GM19099 (cell line): ENCODE data around the gene ETNK2.

Experiments used
- POLR2A ChIP-seq: IDR thresholded peaks from 3 replicates; pipeline ENCODE4 v1.6.1; 2011; ENCODE audit warnings: low read depth; ENCODE audit not compliant: insufficient read length; ENCODE audit errors: extremely low read depth

Gene ETNK2

GRCh38 chr1:204157962-204158361 lies 6.1 kb upstream of the ETNK2 start:
- TF ChIP-seq POLR2A = no peak

GRCh38 chr1:204155881-204156280 lies 4.0 kb upstream of the ETNK2 start:
- no peak for TF ChIP-seq POLR2A

DNA sequence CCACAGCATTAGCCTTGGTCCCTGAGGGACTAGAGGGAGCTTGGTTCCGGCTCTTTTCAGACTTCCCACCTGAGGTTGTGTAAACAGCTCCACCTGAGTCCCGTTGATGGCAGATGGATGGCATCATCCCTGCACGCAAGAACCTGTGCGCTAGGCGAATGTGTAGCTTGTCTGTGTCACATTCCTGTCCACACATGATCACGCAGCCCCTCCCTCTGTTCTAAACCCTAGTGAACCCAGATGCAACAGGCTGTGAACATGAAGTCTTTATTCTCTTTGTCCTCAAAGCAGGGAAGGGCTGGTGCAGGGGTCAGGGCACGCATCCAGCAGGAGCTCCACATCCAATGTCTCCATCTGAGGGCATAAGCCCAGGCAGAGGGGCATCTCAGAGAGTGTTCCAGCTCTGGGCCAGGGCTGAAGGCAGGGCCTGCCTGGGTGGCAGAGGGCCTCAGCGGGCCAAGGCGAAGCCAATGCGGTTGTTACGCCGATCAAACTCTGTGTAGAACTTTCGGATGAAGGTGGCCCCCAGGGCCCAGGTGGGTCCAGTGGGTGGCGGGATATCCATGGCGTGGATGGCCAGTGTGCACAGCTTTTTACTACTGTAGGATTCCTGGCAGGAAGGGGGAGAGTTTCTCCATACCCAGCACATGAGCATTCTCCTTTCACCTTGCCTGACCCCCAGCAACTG lies 2.9 kb upstream of the ETNK2 start:
- no peak for TF ChIP-seq POLR2A

GRCh38 chr1:204153667-204154066 lies 1.8 kb upstream of the ETNK2 start:
- TF ChIP-seq POLR2A = no peak

DNA sequence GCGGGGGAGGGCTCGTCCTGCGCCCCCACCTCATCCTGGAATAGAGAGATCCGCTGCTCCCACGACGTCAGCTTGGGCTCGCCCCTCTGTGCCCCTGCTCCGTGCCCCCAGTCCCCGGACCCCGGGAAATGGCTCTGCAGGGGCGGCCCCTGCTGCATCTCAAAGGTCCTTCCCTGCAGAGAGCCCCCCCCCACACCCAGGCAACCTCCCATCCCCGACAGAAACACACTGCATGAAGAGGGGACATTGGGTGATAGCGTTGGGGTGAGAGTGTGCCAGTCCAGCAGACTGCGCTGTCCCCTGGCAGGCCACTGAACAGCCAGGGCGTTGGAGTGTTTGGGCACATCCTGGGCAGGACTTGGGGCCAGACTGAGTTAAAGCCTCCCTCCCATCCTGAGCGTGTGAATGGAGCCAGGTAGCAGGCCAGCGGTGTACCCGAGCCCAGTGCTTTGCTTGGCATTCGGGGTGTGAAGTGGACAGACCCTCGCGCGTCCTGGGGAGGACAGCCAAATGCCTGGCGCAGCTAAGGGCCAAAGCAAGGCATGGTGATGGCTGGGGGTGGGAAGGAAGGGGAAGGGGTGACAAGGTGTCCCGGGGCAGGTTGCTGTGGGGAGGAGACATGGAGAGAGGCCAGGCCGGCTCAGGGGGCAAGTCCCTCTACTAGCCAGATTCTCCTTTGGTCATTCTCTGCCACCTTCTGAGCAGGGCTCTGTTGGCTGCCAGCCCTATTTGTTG lies 633 bp upstream of the ETNK2 start:
- no peak for TF ChIP-seq POLR2A

DNA sequence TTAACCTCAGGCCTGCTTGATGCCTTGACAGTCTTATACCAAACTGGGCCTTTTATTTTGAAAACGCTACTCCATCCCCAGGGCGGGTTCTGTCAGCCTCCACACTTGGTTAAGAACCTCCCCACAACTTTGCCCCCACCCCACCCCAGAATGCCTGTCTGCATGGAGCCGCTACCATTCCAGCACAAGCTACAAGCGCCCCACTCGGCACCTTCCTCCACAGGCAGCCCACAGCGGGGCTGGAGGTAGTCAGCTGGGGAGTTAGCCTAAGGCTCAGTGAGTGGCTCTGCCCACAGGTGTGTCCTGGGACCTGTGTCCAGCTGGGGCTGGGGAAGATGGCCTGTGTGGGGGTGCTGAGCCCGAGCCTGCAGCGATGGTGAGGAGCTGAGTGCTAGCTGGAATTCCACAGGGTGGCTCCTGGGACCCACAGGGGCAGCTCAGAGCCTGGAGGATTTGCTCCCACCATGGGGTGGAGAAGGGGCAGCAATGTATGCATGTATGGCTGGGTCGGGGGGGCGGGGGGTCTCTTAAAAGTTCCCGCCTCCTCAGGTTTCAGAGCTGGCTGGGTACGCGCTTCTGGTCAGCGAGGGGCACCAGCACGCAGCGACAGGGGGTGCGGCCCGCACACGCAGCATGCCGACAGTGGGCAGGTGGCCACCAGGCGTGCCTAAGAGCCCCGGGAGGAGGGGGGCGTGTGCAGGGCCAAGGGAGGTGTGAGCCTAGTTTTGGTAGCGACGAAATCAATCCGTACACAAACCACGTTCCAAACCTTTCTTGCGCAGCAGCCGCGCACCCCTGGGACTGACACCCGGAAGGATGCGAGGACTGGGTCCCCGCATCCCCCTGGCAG lies 917 bp downstream of the ETNK2 start:
- no peak for TF ChIP-seq POLR2A

GRCh38 chr1:204149635-204150565 lies 1.9 kb downstream of the ETNK2 start:
- no peak for TF ChIP-seq POLR2A

DNA sequence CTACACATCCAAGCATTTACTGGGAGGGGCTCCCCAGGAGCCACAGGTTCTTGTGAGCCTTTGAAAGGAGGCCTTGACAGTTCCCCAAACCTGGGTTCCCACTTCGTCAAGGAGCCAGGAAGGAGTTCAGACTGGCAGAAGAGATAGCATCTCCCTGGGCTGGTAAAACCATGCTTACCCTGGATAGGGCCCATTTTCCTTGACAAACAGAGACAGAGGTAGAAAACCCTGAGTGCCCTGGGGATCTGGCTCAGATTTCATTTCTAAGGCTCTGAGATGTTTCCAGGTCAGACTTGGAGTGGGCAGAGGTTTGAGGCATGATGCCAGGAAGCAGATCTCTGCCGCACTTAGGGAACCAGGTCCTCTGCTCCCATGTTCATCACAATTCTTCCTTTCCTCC lies 2.7 kb downstream of the ETNK2 start:
- no peak for TF ChIP-seq POLR2A

DNA sequence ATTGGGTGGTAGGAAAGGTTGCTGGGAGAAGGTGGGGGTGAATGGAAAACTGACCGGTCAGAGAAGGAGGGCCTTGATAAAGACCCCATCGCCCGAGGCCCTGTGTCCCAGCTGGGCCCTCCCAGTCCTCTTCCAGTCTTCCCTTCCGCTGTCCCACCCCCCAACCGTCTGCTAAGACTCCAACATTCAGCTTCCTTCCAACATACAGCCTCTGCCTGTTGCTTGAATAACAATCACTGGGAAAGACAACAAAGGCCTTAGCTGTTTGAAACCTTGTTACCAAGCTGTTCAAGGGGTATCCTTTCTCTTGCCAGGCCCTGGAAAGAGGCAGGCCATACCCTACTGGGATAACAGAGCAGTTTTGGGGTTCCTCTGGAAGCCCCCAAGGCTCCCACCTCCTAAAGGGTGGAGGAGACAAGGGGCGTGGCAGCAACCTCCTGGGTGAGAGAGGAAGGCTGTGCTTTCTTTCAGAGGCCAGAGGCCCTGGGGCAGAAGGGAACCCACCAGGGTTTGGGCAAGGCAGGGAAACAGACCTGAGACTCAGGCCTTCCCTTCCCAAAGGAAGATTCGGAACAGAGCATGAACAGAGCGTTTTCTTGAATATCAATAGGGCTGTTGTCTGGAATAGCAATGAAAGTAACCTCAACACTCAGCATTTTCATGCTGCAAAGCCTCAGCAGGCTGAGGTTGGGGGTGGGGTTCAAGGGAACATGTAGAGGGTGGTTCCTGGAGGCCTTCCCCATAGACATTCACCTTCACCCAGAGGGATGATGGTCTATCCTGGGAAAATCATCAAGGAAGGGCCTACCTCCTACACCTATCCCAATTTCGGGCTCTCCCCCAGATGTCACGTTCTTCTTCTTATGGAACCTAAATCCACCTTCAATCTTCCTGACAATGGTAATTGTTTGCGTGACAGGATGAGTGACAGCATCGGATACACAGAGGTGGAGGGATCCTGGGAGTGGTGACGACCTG lies 4.1 kb downstream of the ETNK2 start:
- no peak for TF ChIP-seq POLR2A

- no peak for TF ChIP-seq POLR2A
These were observed 4.9 kb downstream of the ETNK2 start for GRCh38 chr1:204146965-204147364.

GRCh38 chr1:204146309-204146708 lies 5.5 kb downstream of the ETNK2 start:
- no peak for TF ChIP-seq POLR2A

DNA sequence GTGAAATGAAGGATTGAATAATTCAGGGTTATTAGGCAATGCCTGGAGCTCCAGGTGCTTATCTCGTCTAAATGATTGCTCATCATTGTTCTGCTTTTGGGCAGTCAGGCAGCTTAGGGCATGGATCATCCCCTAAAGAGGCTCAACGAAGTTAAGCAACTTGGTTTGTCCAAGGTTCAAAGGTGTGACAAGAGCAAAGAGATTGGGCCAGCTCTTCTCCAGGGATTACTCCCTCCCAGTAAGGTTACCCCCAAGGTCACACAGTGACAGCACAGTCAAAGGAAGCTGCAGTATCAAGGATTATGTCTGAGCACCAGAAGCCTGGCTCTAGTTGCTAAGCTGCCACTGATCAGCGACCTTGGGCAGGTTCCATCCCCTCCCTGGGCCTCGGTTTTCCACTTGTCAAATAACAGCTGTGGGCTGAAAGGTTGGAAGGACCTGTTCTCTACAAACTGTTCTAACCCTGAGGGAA lies 6.8 kb downstream of the ETNK2 start:
- TF ChIP-seq POLR2A = no peak
